ENCODE results near the gene FGG.

The FGG gene

GRCh38 chr4:154593868-154594267 is 18.6 kb downstream of the FGG start:
- DNase-seq (ENCODE audit: low read depth): no peak
- TF ChIP-seq CTCF (conservative IDR thresholded peaks at IDR 0.05; ENCODE audit: low read depth, low read length): no peak
- H3K4me3 ChIP-seq (ENCODE audit: low read depth, low read length): no peak overlapping the region

GRCh38 chr4:154591890-154592289 is 20.6 kb downstream of the FGG start:
- H3K4me3 ChIP-seq (ENCODE audit: low read depth, low read length): no peak overlapping the region
- no peak for TF ChIP-seq CTCF (conservative IDR thresholded peaks at IDR 0.05; ENCODE audit: low read depth, low read length)
- no peak for DNase-seq (ENCODE audit: low read depth)

GRCh38 chr4:154590329-154591006 is 22.0 kb downstream of the FGG start, which contains the start of gene FGA:
Gene FGA, minus strand, starts transcription at chr4:154590742. Its CDS starts 55 bp downstream, at chr4:154590687.
- H3K4me3 ChIP-seq (ENCODE audit: low read depth, low read length): no peak within 1 kb of the TSS
- no peak for DNase-seq (ENCODE audit: low read depth)
- TF ChIP-seq CTCF (conservative IDR thresholded peaks at IDR 0.05; ENCODE audit: low read depth, low read length): no peak

- no peak for TF ChIP-seq CTCF (conservative IDR thresholded peaks at IDR 0.05; ENCODE audit: low read depth, low read length)
- no peak for DNase-seq (ENCODE audit: low read depth)
- H3K4me3 ChIP-seq (ENCODE audit: low read depth, low read length): no peak overlapping the region
Observed at GRCh38 chr4:154589296-154590197, 22.9 kb downstream of the FGG start.

GRCh38 chr4:154588198-154588597 is 24.3 kb downstream of the FGG start:
- no peak overlapping the region for H3K4me3 ChIP-seq (ENCODE audit: low read depth, low read length)
- TF ChIP-seq CTCF (conservative IDR thresholded peaks at IDR 0.05; ENCODE audit: low read depth, low read length): no peak
- no peak for DNase-seq (ENCODE audit: low read depth)

GRCh38 chr4:154586296-154587033 is 26.0 kb downstream of the FGG start:
- no peak for DNase-seq (ENCODE audit: low read depth)
- no peak for TF ChIP-seq CTCF (conservative IDR thresholded peaks at IDR 0.05; ENCODE audit: low read depth, low read length)
- H3K4me3 ChIP-seq (ENCODE audit: low read depth, low read length): no peak overlapping the region

Data from choroid plexus epithelial cell (primary cell).